Prostate gland (tissue), 2 donors: Measurements from ENCODE around the gene UGT2B11. TPM values are rescaled to one million over a fixed set of nuclear protein-coding genes. Genes with fewer than 3 reads are reported as not detected.
"Not testable (repeated sequence)": the region's sequence is repeated elsewhere in the genome, so short reads cannot be mapped to it uniquely, and the experiment has no call there.

Experiments used
- DNase-seq: peaks from one replicate; pipeline ENCODE4 v3.0.0-alpha.2; 2019; ENCODE audit warnings: low spot score
- H3K27ac ChIP-seq, 2 donors: fragments of 200-600 bp; sonication (generic); 2 replicates each; pipeline ENCODE4 v1.5.1; 2017 to 2019
- H3K27me3 ChIP-seq: fragments of 200-600 bp; sonication (generic); replicated peaks from 2 replicates; pipeline ENCODE4 v1.5.1; 2019; ENCODE audit not compliant: insufficient read depth
- H3K36me3 ChIP-seq, 2 donors: fragments of 200-600 bp; sonication (generic); 1 replicate in 1 of 2; 2 replicates in 1 of 2; pipeline versions ENCODE4 v1.5.1 to v1.8.1; 2017 to 2019
- H3K4me1 ChIP-seq: fragments of 200-600 bp; sonication (generic); replicated peaks from 2 replicates; pipeline ENCODE4 v1.5.1; 2019
- H3K4me3 ChIP-seq, 2 donors: fragments of 200-600 bp; sonication (generic); 2 replicates each; pipeline ENCODE4 v1.5.1; 2017 to 2019
- H3K9me3 ChIP-seq: fragments of 200-600 bp; sonication (generic); 2 replicates; pipeline ENCODE4 v1.5.1; 2017
- POLR2A ChIP-seq: fragments of 450-650 bp; IDR thresholded peaks from one replicate; pipeline ENCODE4 v1.6.1; 2016; ENCODE audit warnings: antibody characterized with exemption, mild to moderate bottlenecking
- POLR2AphosphoS5 ChIP-seq: sonication (generic); formaldehyde crosslinking; IDR thresholded peaks from one replicate; pipeline ENCODE4 v1.6.1; 2017; ENCODE audit warnings: antibody characterized with exemption
- WGBS: methylation state at CpG from one replicate; pipeline ENCODE4 v1.1.5; 2018; 5-methylcytosine and 5-hydroxymethylcytosine counted together
- intact Hi-C: fragments of 100-400 bp; cut with DNase I; formaldehyde crosslinking; loops from one replicate; pipeline ENCODE4 v1.14.2; 2022
- total RNA-seq, 2 donors: library from RNA; depleted of rRNA; stranded (reverse); fragments of >200 nt; gene quantifications; one replicate each; pipeline ENCODE4 v1.1.0, GENCODE V29; 2016
- TF ChIP-seq, protein P1 (sequence below), 4 experiments: fragments of 200-600 bp in 2 of 4; fragments of 450-650 bp in 2 of 4; sonication (generic) in 2 of 4; IDR thresholded peaks; 1 replicate in 3 of 4; 2 replicates in 1 of 4; pipeline ENCODE4 v1.5.1; 2016 to 2019; ENCODE audit warnings: antibody characterized with exemption in 4 of 4, mild to moderate bottlenecking in 2 of 4, moderate library complexity in 2 of 4

The UGT2B11 gene
- total RNA-seq, 2 donors from 2014 or later = not detected

DNA sequence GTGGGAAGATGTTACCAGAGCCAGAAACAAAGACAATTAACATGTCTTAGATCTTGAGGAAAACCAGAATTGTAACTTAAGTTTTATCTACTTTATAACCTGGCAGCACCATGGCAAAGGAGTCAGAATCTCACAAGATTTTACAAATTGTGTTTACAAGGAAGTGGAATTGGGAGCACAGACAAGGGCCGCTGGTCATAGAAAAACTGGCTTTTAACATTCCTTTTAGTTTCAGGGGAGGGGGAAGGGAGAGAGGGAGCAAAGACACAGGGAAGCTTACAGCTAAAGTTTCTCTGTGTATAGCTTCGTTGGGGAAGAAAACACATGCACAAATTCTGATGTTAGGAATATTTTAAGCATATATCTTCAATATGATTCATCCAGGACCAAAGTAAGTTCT lies 10.3 kb upstream of the UGT2B11 start:
- TF ChIP-seq, protein P1, sequence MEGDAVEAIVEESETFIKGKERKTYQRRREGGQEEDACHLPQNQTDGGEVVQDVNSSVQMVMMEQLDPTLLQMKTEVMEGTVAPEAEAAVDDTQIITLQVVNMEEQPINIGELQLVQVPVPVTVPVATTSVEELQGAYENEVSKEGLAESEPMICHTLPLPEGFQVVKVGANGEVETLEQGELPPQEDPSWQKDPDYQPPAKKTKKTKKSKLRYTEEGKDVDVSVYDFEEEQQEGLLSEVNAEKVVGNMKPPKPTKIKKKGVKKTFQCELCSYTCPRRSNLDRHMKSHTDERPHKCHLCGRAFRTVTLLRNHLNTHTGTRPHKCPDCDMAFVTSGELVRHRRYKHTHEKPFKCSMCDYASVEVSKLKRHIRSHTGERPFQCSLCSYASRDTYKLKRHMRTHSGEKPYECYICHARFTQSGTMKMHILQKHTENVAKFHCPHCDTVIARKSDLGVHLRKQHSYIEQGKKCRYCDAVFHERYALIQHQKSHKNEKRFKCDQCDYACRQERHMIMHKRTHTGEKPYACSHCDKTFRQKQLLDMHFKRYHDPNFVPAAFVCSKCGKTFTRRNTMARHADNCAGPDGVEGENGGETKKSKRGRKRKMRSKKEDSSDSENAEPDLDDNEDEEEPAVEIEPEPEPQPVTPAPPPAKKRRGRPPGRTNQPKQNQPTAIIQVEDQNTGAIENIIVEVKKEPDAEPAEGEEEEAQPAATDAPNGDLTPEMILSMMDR (IDR thresholded peaks at IDR 0.05) = no peak
- TF ChIP-seq POLR2AphosphoS5 (no peak), POLR2A (no peak)
- DNase-seq = no peak
- no peaks in the 10 kb centered on the region for H3K27me3 ChIP-seq
- WGBS = 7% methylated on average over 2 of the region's 2 CpGs
- H3K4me3 ChIP-seq = no peak overlapping the region
- H3K36me3 ChIP-seq = no peaks in the 10 kb centered on the region
- no peaks in the 10 kb centered on the region for H3K9me3 ChIP-seq
- intact Hi-C loops = no loop called here
- H3K4me1 ChIP-seq = no peaks in the 10 kb centered on the region
- no peak overlapping the region for H3K27ac ChIP-seq

GRCh38 chr4:69223277-69223676 lies 8.7 kb upstream of the UGT2B11 start:
- H3K4me3 ChIP-seq, H3K27me3 ChIP-seq, H3K27ac ChIP-seq, intact Hi-C loops, H3K4me1 ChIP-seq, H3K9me3 ChIP-seq, DNase-seq, H3K36me3 ChIP-seq: not testable (repeated sequence)
- WGBS = 96% methylated on average over 6 of the region's 6 CpGs

DNA sequence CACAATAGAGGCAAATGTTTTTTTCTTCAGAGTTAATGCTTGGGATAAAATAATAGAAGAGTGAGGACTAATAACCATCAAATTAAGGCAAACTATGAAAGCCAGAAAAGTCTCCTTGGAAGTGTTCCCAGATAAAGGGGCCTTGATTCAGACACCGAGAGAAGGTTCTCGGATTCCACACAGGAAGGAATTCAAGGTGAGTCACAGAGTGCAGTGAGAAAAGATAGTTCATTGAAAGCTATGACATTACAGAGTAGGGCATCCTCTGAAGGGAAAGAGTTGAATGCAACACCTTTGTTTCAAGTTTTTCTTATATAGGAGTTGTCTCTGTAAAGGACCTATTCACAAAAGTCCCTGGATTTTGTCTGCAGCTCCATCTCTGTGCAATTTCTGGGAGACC lies 3.9 kb upstream of the UGT2B11 start:
- H3K36me3 ChIP-seq, H3K4me3 ChIP-seq, H3K27ac ChIP-seq, H3K27me3 ChIP-seq, H3K9me3 ChIP-seq, intact Hi-C loops, DNase-seq, H3K4me1 ChIP-seq: not testable (repeated sequence)
- 89% methylated on average over 2 of the region's 2 CpGs for WGBS

DNA sequence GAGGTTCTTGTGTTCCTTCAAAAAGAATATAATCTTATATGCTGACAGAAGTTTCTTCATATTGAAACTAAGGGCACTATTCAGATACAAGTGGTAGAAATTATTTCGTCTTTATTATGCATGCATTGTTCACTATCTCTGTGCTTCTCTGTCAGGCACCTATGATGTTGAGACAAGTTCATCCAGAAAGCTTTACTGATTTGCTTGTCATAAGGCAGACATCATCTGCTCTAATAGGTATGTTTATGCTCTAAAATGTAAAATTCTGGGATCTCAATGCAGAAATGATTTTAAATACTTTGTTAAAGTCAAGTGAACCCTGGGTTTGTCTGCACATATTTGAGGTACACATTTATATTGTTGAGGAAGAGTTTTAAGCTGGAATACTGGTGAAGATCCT lies 3.6 kb downstream of the UGT2B11 start:
- H3K27ac ChIP-seq = no peak overlapping the region
- no peak for TF ChIP-seq POLR2AphosphoS5
- TF ChIP-seq, protein P1 (IDR thresholded peaks at IDR 0.05) = no peak
- TF ChIP-seq POLR2A = no peak
- intact Hi-C loops = no loop called here

DNA sequence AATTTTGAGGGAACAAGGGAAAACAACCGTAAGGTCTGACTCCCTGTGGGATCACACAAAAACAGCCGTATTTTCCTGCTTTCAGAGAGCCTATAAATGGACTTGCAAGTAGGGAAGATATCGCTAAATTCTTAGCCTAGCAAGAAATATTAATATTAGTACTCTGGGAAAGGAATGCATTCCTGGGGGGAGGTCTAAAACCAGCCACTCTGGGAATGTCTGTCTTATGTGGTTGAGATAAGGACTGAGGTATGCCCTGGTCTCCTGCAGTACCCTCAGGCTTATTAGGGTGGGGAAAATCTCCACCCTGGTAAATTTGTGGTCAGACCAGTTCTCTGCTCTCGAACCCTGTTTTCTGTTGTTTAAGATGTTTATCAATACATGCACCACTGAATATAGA lies 16.0 kb downstream of the UGT2B11 start:
- intact Hi-C loops, DNase-seq: not testable (repeated sequence)
- 92% methylated on average over 4 of the region's 4 CpGs for WGBS

More for the DNA sequence above, 3.6 kb downstream of the UGT2B11 start:
- DNase-seq = no peak
- no peaks in the 10 kb centered on the region for H3K9me3 ChIP-seq
- H3K4me1 ChIP-seq = no peaks in the 10 kb centered on the region
- no peaks in the 10 kb centered on the region for H3K27me3 ChIP-seq
- H3K4me3 ChIP-seq = no peak overlapping the region
- H3K36me3 ChIP-seq = no peaks in the 10 kb centered on the region
- WGBS = 95% methylated on average over 1 of the region's 1 CpG

GRCh38 chr4:69196209-69196965 lies 18.2 kb downstream of the UGT2B11 start:
- WGBS = 91% methylated on average over 3 of the region's 3 CpGs
- Histone ChIP-seq H3K27me3 (no peaks in the 10 kb centered on the region), H3K9me3 (no peaks in the 10 kb centered on the region), H3K36me3 (no peaks in the 10 kb centered on the region), H3K4me3 (no peak overlapping the region), H3K4me1 (no peaks in the 10 kb centered on the region), H3K27ac (no peak overlapping the region)
- intact Hi-C loops = no loop called here
- TF ChIP-seq, protein P1 (IDR thresholded peaks at IDR 0.05) = no peak
- TF ChIP-seq POLR2AphosphoS5 = no peak
- no peak for TF ChIP-seq POLR2A
- DNase-seq = no peak

More for the DNA sequence above, 16.0 kb downstream of the UGT2B11 start:
- H3K27ac ChIP-seq, H3K9me3 ChIP-seq, H3K27me3 ChIP-seq, H3K4me1 ChIP-seq, H3K36me3 ChIP-seq, H3K4me3 ChIP-seq: not testable (repeated sequence)
